GM18861 (cell line): Measurements from ENCODE around the gene DESI2.

ENCODE experiments used
- ATAC-seq: cut with Tn5 transposase; IDR thresholded peaks from one replicate; pipeline ENCODE4 v1.9.1; 2021; ENCODE audit not compliant: unreplicated experiment

DESI2 gene

DNA sequence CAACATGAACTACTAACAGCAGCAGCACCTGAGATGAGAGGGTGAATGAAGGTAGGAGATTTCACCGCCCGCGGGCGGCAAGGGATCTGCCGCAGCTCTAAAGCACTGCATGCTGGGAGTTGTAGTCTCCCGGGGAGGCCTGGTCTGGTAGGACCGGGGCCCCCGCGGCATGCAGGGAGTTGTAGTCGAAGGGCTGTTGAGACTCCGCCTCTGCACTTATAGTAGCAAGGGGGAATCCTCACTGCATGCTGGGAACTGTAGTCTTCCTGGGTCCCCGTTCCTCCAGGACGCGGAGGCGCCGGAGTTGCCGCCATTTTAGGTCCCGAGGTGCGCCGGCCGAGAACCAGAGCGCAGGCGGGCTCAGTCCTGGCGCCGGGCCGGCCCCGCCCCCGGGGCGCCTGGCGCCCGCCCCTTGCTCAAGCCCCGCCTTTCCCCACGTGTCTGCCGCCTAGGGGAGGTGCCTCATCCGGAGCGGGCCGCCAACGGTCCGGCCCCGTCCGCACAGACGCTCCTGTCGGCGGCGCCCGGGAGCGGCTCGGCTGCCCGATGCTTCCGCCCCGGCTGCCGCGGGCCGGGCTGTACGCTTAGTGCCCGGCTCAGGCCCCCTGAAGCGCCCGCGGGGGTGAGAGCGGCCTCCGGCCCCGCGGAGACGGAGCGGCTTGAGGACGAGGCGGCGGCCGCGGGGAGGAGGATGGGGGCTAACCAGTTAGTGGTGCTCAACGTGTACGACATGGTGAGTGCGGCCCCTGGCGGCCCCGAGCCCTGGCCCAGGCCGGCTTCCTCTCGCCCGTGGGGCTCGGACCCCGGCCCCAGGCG, at the start of gene DESI2:
DESI2 (plus strand) TSS at position 504 of the 816 bp plus-strand sequence; CDS start at position 692, 188 bp downstream.
- ATAC-seq, result peak; percentile 96

- ATAC-seq, result no peak
Observed at GRCh38 chr1:244603498-244603897, 49.4 kb upstream of the DESI2 start.

- ATAC-seq, result no peak
Observed at GRCh38 chr1:244605835-244606370, 47.0 kb upstream of the DESI2 start.

DNA sequence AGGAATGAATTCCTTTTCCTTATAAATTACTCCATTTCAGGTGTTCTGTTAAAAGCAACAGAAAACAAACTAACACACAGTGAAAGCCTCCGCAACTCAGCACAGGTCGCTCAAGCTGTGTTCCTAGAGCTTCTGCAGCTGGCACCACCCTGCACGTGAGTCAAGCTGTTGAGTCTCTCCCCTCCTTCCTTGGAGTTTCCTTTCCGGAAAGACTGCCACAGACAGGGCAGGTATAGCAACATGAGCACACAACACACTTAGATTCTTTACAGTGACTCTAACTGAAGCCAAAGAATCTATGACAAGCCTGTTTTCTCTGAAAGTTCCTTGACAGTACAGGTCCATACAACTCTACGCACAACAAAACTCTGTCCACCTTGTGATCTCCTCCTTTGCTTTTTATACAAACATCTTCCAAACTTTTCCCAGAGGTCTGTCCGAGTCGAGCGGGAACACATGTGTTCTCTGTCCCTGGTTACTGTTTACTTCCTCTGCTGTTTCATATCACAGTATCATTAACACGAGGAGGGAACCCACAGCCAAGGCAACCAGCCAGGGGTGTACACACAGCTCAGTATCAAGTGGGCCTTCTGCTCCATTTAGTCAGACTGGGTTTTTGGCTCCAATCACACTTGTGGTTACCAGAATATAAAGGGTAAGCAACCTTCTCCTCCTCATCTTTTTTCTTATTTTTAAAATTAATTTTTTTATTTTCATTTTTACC, 38.7 kb upstream of the DESI2 start:
- ATAC-seq, result no peak

GRCh38 chr1:244614879-244615278, 38.0 kb upstream of the DESI2 start:
- ATAC-seq, result no peak

GRCh38 chr1:244615301-244615700, 37.6 kb upstream of the DESI2 start:
- ATAC-seq, result no peak

DNA sequence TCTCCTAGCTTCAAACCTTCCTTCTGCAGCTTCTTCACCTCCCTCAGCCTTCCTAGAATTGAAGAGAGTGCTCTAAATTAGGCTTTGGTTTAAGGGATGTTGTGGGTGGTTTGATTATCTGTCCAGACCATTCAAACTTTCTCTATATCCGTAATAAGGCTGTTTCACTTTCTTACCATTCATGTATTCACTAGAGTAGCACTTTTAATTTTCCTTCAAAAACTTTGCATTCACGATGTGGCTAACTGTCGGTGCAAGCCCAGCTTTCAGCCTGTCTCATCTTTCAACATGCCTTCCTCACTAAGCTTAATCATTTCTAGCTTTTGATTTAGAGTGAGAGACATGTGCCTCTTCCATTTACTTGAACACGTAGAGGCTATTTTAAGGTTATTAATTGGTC, 26.2 kb upstream of the DESI2 start:
- ATAC-seq, result no peak

GRCh38 chr1:244628789-244629188, 24.1 kb upstream of the DESI2 start:
- no peak for ATAC-seq

- ATAC-seq, result no peak
Observed at GRCh38 chr1:244633140-244633539, 19.8 kb upstream of the DESI2 start.

- ATAC-seq, result no peak
Observed at GRCh38 chr1:244634546-244634945, 18.4 kb upstream of the DESI2 start.

DNA sequence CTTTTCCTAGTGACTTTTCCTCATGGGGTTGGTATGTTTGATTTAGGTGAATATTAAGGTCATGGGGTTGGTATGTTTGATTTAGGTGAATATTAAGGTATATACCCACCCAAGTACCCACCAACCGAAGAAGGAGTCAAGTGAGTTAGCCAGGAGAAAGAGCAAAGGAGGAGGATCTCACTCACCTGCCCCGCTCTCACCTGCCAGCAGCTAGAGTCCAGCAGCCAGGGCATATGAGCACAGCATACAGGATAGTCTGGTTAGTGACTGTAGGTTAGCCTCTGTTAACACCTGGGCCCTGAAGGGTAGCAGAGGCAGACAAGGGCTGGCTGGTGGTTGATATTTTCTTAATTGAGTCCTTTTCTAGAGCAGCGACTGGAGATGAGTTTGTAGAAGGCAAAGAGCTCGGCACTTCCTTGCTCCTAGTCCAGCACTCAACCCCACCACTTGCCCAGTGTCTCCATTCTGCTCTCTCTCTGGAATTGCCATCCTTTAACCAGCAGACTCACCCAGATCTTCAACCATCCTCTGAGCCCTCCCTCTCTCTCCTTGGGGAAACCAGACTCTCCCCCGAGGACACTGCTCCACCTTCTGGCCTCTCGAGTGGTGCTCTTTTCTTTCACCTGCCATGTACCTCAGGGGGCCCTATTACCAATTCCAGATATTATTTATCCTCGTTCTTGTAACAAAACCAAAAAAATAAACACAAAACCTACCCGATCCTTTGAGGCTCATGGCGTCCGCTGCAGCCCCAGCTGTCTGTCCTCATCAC, 16.3 kb upstream of the DESI2 start:
- no peak for ATAC-seq

DNA sequence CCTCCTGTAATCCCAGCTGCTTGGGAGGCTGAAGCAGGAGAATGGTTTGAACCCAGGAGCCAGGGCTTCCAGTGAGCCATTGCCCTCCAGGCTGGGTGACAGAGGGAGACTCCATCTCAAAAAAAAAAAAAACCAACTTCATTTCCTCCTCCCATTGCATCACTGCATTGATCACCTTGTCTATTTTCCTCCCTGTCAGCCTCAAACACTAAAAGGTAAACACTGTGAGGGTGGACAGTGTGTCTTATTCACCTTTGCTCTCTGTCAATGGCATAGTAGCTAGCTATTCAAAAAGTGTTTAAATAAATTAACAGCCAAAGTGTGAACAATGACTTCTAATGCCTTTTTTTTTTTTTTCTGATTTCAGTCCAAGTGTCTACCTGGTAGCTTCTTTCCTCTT, 13.4 kb upstream of the DESI2 start:
- no peak for ATAC-seq

DNA sequence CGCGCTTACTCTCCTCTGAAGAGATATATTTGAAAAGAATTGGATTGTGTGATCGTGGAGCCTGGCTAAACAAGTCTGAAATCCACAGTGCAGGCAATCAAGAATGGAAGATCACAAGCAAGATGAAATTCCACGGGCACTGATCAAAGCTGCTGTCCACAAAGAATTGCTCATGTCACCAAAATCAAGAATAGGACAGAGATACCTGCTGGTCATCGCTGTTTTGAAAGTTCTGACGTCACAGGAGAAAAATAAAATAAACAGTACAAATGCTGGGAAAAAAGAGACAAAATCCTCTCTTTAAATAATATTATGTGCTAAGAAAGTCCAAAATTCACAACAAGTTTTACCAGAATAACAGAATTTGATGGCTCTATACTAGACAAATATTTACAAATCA, 12.0 kb upstream of the DESI2 start:
- no peak for ATAC-seq

- no peak for ATAC-seq
Observed at GRCh38 chr1:244642526-244642925, 10.4 kb upstream of the DESI2 start.

DNA sequence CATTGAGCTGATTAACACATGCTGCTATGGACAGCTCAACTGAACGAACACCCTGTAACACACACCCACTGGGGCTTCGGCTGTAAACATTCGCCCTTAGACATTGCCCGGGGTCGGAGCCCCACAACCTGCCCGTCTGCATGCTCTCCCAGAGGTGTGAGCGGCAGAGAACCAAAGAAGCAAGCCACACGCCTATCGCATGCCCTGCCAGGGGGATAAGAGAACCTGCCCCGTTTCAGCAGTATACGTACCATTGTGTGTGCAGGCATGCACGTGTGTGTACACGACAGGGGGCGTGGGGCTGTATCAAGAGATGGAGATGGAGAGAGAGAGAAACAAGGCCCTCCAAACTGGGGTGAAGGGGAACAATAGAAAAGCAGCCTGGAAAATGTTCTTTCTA, 9.9 kb upstream of the DESI2 start:
- no peak for ATAC-seq

- no peak for ATAC-seq
Observed at GRCh38 chr1:244645414-244645813, 7.5 kb upstream of the DESI2 start.

GRCh38 chr1:244645890-244646289, 7.0 kb upstream of the DESI2 start:
- ATAC-seq, result no peak

- ATAC-seq, result no peak
Observed at GRCh38 chr1:244647819-244648218, 5.1 kb upstream of the DESI2 start.

DNA sequence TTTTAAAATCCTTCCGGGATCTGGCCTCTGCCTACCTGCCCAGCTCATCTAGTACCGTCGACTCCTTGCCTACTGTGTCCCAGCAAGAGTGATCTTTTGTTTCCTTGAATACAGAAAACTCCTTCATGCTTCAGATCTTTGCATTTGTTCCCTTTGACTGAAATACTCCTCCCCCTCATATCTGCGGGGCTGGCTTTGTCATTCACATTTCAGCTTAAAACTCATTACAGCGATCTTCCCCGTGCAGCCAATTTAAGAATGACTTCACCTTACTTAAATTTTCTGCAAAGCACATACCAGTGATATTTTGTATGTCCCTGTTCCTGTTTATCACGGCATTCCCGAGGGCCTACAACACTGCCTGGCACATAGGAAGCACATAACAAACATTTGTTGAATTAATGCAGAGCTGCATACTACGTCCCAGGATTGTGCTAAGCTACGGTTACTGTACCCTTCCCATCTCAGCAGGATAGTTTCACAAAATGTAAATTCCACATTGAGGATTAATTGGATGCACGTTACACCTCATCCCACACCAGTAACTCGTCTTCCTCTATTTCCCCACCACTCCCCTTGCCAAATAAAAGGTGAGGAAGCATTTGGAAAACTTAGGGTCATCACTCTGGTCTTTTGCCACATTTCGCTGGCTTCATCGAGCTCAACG, 837 bp upstream of the DESI2 start:
- ATAC-seq, result no peak

DNA sequence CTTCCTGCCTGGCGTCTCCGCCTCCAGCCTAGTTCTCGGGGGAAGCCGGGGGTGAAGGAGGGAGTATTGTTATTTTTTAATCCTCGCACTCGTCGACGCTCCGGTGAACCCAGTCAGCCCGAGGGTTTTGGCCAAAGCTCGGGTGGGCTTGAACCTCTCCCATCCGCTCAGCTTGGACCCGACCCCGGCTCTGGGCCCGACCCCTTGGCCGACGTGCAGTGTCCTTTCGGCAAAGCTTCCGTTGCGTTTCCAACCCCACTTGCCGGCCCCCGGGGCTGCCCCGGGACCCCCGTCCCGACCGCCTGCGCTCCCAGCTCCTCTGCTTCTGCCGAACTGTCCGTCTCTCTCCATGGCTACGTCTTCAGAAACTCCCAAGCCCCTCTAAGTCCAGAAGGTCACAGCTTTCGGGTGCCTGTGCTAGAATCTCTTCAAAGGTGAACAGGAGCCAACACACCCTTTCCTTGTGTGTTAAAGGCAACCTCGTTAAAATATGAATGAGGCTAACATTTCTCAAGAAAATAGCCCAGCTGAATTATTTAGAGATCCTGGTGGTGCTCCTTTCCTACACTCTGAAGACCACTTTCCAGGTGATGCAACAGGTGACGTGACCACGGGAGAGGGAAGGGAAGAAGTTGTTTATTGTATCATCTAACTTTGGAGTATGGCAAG, 647 bp downstream of the DESI2 start:
- ATAC-seq, result no peak
